GM18867 (cell line): Measurements from ENCODE around the gene PTK6.

Source experiments
- ATAC-seq: cut with Tn5 transposase; IDR thresholded peaks from one replicate; pipeline ENCODE4 v1.9.1; 2021; ENCODE audit warnings: mild to moderate bottlenecking, moderate library complexity; ENCODE audit not compliant: unreplicated experiment

PTK6 gene

GRCh38 chr20:63532449-63532971 is 4.7 kb downstream of the PTK6 start:
- no peak for ATAC-seq

- no peak for ATAC-seq
Observed at GRCh38 chr20:63531686-63532448, 5.3 kb downstream of the PTK6 start.

DNA sequence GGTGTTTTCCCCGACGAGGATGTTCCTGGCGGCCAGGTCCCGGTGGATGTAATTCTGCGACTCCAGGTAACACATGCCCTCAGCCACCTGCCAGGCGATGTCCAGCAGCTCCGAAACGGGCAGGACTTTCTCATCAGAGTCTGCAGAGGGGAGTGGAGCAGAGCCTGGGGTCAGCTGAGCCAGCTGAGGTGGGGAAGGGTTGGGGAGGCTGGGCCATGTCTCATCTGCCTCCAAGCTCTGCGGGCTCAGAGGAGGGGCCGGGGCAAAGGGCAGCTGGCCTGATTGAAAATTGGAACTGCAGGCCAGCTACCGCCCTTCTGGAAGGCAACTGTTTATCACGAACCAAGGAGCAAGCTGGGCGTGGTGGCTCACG is 6.4 kb downstream of the PTK6 start:
- ATAC-seq = no peak

- no peak for ATAC-seq
Observed at GRCh38 chr20:63529861-63530787, 7.1 kb downstream of the PTK6 start.

DNA sequence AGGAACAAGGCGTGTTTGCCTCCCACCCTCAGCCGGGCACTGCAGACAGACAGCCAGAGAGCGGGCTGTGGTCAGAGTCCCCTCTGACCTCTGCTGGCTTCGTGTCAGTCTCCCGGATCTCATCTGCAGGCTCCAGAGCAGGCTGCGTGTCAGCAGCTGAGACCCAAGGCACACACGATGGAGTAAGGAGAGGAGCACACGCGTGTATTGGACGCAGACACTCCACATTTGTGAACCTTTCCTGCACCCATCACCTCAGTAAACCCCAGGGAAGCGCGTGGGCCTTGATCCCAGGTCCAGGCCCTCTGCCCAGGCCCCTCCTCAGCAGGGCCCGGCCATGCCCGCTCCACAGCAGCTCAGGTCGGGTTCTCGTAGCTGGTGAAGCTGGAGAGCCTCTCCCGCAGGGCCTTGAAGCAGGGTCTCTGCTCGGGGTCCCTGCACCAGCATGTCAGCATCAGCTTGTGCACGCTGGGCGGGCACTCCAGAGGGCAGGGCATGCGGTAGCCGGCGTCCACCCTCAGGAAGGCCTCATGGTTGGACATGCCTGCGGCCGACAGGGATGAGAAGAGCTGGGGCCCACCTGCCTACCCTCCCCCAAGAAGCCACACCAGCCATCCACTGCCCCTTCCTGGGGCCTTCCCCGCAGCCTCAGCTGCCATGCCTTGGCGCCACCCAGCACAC is 7.9 kb downstream of the PTK6 start:
- no peak for ATAC-seq

DNA sequence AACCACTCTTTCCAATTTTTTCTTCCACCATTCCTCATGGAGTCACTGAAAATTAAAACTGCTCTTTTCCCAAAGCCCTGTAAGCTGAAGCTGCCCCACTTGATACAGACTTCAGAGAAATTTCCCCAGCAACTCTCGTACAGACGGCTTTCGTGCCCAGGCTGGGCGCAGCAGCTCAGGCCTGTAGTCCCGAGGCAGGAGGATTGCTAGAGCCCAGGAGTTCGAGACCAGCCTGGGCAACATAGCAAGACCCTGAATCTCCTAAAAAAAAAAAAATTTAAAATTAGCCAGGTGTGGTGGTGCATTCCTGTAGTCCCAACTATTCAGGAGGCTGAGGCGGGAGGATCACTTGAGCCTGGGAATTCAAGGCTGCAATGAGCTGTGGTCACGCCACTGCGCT is 10.0 kb downstream of the PTK6 start:
- ATAC-seq = no peak

DNA sequence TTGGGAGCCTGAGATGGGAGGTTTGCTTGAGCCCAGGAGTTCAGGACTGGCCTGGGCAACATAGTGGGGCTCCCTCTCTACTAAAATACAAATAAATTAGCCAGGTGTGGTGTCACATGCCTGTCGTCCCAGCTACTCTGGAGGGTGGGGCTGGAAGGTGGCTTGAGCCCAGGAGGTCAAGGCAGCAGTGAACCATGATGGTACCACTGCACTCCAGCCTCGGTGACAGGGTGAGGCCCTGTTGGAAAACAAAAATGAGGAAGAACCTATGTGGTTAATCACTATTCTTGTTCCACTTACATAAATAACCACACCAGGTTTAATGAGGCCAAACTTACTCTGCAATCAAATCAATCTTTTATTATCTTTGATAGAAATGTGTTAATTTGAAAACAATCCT is 11.2 kb downstream of the PTK6 start:
- no peak for ATAC-seq

DNA sequence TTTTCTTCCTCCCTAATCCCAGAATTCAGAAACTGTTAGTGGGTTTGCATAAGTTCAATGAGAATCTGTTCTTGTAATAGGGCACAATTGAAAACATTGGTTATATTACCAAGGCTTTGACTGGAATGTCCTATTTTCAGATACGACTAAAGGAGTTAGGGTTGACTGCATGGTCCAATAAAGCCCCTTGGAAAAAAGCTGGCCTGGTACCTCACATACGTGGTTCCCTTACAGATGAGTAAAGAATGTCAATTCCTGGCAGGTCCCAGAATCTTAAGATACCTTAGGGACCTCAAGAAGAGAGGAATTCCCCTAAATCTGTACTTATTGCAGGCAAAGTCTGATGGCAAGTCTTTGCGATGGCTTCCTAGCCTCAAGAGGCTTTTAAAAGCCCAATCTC is 12.0 kb downstream of the PTK6 start:
- no peak for ATAC-seq

DNA sequence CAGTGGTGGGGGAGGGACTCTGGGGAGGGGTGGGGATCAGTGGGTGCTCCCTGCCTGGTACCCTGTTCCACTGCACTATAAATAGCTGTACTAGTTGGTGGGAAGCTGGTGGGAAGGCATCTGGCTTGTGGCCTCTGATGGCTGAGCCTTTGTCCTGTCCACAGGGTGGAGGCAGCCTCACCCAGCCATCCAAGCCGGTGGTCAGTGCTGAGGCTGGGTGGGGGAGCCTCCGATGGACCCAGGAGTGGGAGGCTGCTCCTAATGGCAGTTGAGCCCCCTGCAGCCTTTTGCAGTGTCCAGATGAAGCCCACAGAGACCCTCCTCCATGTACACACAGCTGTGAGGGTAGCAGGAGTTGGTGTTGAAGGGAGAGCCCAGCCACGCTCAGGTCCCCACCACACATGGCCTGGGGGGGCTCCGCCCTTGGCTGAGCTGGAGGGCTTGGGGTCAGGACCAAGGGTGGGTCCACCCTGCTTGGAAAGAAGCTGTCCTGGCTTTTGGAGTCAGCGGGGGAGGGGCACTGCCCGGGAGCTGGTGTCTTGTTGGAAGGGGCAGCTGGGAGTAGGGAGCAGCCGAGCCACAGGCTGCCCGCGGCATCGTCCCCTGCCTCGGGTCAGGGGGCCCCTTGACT is 14.1 kb downstream of the PTK6 start:
- ATAC-seq = no peak

DNA sequence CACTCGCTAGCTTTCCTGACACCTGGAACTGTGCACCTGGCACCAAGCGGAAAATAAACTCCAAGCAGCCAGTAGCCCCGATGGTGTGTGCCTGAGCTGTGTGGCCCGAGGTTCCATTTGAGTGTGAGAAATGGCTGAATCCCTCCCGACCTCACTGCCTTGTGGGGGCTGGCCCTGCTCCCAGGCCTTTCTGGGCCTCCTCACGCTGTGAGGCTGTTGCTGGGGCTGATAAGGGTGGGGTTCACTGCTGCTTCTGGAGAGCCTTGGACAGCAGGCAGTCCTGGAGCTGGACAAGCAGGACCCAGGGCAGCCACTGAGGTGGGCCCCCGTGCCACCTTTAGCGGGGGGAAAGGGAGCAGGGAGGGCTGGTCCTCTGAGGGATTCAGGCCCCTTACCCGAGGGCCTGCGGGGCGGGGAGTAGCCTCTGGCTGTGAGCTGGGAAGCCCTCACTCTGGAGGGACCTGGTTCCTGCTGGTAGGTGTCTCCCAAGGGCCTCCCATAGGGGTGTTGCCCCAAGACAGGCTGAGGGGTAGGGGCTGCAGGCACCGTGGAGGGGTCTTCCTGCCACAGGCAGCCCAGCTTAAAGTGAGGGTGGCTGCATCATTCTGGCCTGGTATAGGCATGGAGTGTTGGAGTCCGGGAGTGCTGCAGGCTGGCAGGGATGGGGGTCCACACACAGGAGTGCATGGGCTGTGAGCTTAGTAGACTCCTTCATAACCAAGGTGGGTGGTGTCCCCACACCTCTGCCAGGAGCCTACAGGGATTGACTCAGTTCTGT is 14.9 kb downstream of the PTK6 start:
- no peak for ATAC-seq

DNA sequence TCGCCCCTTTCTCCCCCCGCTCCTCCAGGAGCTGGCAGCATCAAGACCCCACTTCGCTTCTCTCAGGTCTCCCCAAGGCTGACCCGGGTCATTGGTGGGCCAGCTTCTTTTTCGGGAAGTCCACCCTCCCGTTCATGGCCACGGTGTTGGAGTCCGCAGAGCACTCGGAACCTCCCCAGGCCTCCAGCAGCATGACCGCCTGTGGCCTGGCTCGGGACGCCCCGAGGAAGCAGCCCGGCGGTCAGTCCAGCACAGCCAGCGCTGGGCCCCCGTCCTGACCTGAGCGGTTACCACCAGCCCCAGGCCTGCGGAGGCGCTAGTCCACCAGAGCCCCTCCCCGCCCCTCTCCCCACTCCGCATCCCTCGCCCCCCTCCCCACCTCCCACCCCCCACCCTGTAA is 15.6 kb downstream of the PTK6 start:
- ATAC-seq = no peak

DNA sequence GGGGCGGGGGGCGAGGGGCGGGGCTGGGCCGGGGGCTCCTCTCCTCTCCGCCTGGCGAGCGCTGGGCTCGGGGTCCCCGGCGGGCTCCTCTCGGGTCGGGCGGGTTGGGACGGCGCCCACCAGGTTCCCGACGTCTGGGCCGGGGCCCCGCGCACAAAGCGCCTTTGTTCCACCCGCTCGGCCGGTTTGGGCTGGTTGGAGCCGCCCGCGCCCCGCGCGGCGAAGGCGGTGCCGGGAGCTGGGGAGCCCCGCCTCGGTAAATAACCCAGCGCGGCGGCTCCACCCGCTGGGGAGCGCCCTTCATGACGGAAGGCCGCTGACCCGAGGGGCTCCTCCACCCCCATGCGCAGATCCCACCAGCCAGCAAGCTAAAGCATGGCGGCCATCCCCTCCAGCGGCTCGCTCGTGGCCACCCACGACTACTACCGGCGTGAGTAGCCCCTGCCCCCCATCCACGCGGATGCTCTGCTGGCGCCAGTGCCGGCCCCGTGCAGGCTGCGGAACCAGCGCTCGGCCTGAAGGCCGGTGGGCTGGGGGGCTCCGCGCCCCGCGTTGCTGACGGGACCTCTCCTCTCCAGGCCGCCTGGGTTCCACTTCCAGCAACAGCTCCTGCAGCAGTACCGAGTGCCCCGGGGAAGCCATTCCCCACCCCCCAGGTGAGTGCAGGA is 16.1 kb downstream of the PTK6 start:
- peak; percentile 45 for ATAC-seq

DNA sequence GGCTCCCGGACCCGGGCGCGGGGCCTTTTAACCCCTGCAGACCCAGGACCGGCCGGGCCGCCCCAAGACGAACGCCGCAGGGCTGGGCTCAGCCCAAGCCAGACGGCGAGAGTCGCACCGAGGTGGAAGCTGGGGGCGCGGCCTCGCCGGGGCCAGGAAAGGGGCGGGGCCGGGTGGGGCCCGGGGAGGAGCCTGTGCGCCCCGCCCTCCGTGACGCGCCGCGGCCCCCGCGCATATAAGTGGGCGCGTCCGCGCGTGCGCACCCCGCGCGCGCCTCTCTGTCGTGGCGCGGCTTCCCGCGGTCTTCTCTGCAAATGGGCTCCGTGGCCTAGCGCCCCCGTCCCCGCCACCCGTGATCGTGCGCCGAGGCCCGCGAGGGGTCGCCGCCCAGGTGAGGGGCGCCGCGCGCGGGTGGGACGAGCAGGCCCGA is 16.7 kb downstream of the PTK6 start, which contains the start of gene PPDPF:
Gene PPDPF, plus strand, starts transcription at position 262 of the 430 bp plus-strand sequence. CDS start 544 bp downstream, outside the sequence.
- ATAC-seq = peak; percentile 68

DNA sequence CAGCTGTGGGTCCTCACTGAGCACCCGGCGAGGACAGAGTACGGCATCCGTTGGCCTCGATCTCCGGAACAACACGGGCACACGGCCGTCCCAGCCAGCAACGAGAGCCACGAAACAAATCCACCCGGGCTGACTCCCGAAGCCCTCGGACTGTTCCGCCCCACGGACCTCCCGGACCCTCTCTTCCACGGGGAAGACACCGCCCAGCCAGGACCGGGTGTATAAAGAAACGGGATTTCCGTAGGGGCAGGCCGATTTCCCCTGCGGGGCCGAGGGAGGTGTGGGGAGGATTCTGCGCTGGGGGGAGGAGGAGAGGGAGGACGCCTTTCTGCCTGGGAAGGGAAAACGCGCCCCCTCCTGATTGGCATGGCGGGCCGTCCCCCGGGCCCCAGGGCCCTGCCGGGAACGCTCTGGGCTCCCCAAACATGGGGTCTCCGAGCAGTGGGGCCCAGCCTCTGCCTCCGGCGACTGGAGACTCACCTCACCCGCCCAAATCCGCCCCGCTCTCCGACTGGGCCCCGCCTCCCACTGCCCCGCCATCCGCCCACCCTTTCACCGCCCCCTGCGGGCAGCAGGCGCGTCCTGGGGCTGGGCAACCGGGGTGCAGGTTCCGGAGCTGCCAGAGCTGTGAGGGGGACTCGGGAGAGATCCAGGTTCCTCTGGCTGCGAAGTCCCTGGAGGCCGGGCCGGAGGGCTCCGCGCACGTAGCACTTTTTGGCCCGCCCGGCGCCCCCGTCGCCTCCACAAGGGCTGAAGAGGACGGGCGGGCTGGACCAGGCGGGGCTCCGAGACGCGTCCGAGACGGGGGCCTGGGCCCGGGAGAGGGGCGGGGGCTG is 17.3 kb downstream of the PTK6 start:
- peak; percentile 38 for ATAC-seq

DNA sequence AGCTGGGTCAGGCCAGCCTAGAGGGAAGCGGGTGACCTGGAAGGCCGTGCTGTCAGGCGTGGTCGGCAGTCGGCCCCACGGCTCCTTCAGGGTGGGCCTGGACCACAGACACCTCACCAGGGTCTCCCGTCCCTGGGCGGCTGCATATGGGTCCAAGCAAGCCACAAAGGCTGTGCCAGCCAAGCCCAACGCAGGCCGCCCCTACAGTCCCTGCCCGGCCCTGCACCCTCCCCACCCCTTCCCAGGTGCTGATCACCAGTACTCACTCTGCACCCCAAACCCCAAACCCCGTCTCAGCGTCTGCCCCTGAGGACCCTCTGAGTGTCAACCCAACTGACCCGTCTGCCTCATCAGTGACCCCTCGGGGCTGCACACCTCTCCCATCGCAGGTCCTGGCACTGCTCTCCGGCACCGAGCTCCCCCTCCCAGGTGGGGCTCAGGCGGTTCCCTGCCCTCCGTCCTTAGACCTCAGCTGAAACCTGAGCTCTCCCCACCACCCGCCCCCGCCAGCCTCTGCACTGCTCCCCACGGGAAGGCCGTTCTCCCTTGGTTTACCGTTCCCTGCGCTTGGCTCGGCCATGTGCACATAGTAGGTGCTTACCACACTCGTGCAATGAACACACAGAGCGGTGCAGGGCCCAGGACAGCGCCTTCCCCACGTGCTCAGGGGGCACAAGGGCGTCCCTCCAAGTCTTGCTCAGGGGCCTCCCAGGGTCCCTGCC is 18.1 kb downstream of the PTK6 start:
- ATAC-seq = no peak

GRCh38 chr20:63518351-63518861 is 18.8 kb downstream of the PTK6 start:
- no peak for ATAC-seq
